Measurements from ENCODE around the gene PDE6A. TPM values are rescaled to one million over a fixed set of nuclear protein-coding genes. Genes with fewer than 3 reads are reported as not detected.
"Not testable (repeated sequence)": the region's sequence is repeated elsewhere in the genome, so short reads cannot be mapped to it uniquely, and the experiment has no call there.

PDE6A gene
- total RNA-seq, 1 donor from 2014 or later: 0.14 TPM

DNA sequence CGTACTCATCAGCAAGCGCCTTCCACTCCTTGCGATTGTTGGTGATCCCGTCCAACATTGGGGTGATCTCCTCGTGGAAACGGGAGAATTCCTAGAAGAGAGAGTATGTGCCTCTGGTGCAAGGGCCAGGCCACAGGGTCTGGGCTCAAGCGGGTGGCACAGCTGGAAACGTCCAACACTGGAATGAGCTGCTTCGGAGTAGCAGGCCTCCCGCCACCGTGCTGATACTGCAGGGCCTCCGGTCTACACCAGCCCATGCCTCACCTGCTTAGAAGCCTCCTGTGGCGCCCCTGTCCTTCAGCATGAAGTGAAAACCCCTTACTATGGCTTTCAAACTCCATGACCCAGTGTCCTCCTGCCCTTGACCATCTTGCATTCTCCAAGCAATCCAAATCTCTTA is 81.4 kb downstream of the PDE6A start:
- no peak overlapping the region for H3K9ac ChIP-seq (ENCODE audit: low read length)
- TF ChIP-seq CTCF (IDR thresholded peaks at IDR 0.05; ENCODE audit: insufficient read depth, low read depth, low read length) (no peak), EZH2 (IDR thresholded peaks at IDR 0.05; ENCODE audit: insufficient read depth, low read length) (no peak)
- no peaks in the 10 kb centered on the region for H4K20me1 ChIP-seq (ENCODE audit: insufficient read depth, low read length)
- H3K36me3 ChIP-seq (ENCODE audit: insufficient read depth, low read length): no peaks in the 10 kb centered on the region
- Mint-ChIP-seq H3K9me3 (ENCODE audit: unreplicated experiment) (peaks cover 9% of the 10 kb centered on the region), H3K27me3 (ENCODE audit: low read depth, unreplicated experiment) (peaks cover 13% of the 10 kb centered on the region), H3K4me1 (ENCODE audit: low read depth, unreplicated experiment) (peaks cover 2% of the 10 kb centered on the region), H3K4me3 (ENCODE audit: unreplicated experiment) (no peak overlapping the region), H3K36me3 (ENCODE audit: low read depth, unreplicated experiment) (peaks cover 2% of the 10 kb centered on the region), H3K27ac (ENCODE audit: unreplicated experiment) (no peak overlapping the region)
- no peaks in the 10 kb centered on the region for H3K4me1 ChIP-seq (ENCODE audit: insufficient read depth, low read length)
- peaks cover 1% of the 10 kb centered on the region for H3K27me3 ChIP-seq (ENCODE audit: insufficient read depth, low read length)
- no peak for FAIRE-seq
- H3K9me3 ChIP-seq (ENCODE audit: insufficient read depth, low read depth, low read length): no peaks in the 10 kb centered on the region
- H3K4me3 ChIP-seq (ENCODE audit: insufficient read depth, low read depth, low read length): no peak overlapping the region
- no peak for DNase-seq (ENCODE audit: low read depth)
- H3K4me2 ChIP-seq (ENCODE audit: low read length): no peak overlapping the region
- H3K27ac ChIP-seq (ENCODE audit: low read depth, low read length): no peak overlapping the region
- no peak overlapping the region for H2AFZ ChIP-seq (ENCODE audit: low read depth, low read length)
- no peaks in the 10 kb centered on the region for H3K79me2 ChIP-seq (ENCODE audit: insufficient read depth, low read length)

- H3K27ac Mint-ChIP-seq (ENCODE audit: unreplicated experiment): no peak overlapping the region
- H3K36me3 ChIP-seq (ENCODE audit: insufficient read depth, low read length): no peaks in the 10 kb centered on the region
- H3K4me3 Mint-ChIP-seq (ENCODE audit: unreplicated experiment): no peak overlapping the region
- H4K20me1 ChIP-seq (ENCODE audit: insufficient read depth, low read length): no peaks in the 10 kb centered on the region
- no peak overlapping the region for H3K4me2 ChIP-seq (ENCODE audit: low read length)
- no peaks in the 10 kb centered on the region for H3K36me3 Mint-ChIP-seq (ENCODE audit: low read depth, unreplicated experiment)
- no peak overlapping the region for H2AFZ ChIP-seq (ENCODE audit: low read depth, low read length)
- peaks cover 4% of the 10 kb centered on the region for H3K27me3 Mint-ChIP-seq (ENCODE audit: low read depth, unreplicated experiment)
- peak; percentile 26 for DNase-seq (ENCODE audit: low read depth)
- no peaks in the 10 kb centered on the region for H3K4me1 ChIP-seq (ENCODE audit: insufficient read depth, low read length)
- H3K9me3 Mint-ChIP-seq (ENCODE audit: unreplicated experiment): peaks cover 2% of the 10 kb centered on the region
- no peaks in the 10 kb centered on the region for H3K79me2 ChIP-seq (ENCODE audit: insufficient read depth, low read length)
- H3K4me3 ChIP-seq (ENCODE audit: insufficient read depth, low read depth, low read length): no peak overlapping the region
- no peak overlapping the region for H3K9ac ChIP-seq (ENCODE audit: low read length)
- H3K4me1 Mint-ChIP-seq (ENCODE audit: low read depth, unreplicated experiment): peaks cover 2% of the 10 kb centered on the region
- no peak for FAIRE-seq
- no peak overlapping the region for H3K27ac ChIP-seq (ENCODE audit: low read depth, low read length)
- TF ChIP-seq CTCF (IDR thresholded peaks at IDR 0.05; ENCODE audit: insufficient read depth, low read depth, low read length) (no peak), EZH2 (IDR thresholded peaks at IDR 0.05; ENCODE audit: insufficient read depth, low read length) (no peak)
- H3K27me3 ChIP-seq (ENCODE audit: insufficient read depth, low read length): no peaks in the 10 kb centered on the region
- no peaks in the 10 kb centered on the region for H3K9me3 ChIP-seq (ENCODE audit: insufficient read depth, low read depth, low read length)
Observed at GRCh38 chr5:149860801-149861322, 83.7 kb downstream of the PDE6A start.

DNA sequence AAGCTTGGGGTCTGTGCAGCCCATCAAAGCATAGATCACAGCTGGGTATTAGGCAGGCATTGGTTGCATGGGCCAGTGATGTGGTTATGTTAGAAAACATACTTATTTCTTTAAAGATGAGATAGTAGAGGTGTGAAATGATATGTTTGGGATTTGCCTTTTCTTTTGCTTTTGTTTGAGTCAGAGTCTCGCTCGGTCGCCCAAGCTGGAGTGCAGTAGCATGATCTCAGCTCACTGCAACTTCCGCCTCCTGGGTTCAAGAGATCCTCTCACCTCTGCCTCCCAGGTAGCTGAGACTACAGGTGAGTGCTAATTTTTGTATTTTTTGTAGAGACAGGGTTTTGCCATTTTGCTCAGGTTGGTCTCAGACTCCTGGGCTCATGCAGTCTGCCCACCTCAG is 84.8 kb downstream of the PDE6A start:
- H3K27me3 Mint-ChIP-seq (ENCODE audit: low read depth, unreplicated experiment): peaks cover 4% of the 10 kb centered on the region
- Histone ChIP-seq H3K4me2 (ENCODE audit: low read length) (no peak overlapping the region), H3K36me3 (ENCODE audit: insufficient read depth, low read length) (no peaks in the 10 kb centered on the region), H3K27me3 (ENCODE audit: insufficient read depth, low read length) (no peaks in the 10 kb centered on the region), H3K4me1 (ENCODE audit: insufficient read depth, low read length) (no peaks in the 10 kb centered on the region), H2AFZ (ENCODE audit: low read depth, low read length) (no peak overlapping the region), H3K27ac (ENCODE audit: low read depth, low read length) (no peak overlapping the region), H3K79me2 (ENCODE audit: insufficient read depth, low read length) (no peaks in the 10 kb centered on the region), H3K9ac (ENCODE audit: low read length) (no peak overlapping the region), H3K9me3 (ENCODE audit: insufficient read depth, low read depth, low read length) (no peaks in the 10 kb centered on the region), H4K20me1 (ENCODE audit: insufficient read depth, low read length) (no peaks in the 10 kb centered on the region), H3K4me3 (ENCODE audit: insufficient read depth, low read depth, low read length) (no peak overlapping the region)
- peaks cover 2% of the 10 kb centered on the region for H3K4me1 Mint-ChIP-seq (ENCODE audit: low read depth, unreplicated experiment)
- no peak overlapping the region for H3K27ac Mint-ChIP-seq (ENCODE audit: unreplicated experiment)
- peaks cover 2% of the 10 kb centered on the region for H3K9me3 Mint-ChIP-seq (ENCODE audit: unreplicated experiment)
- H3K36me3 Mint-ChIP-seq (ENCODE audit: low read depth, unreplicated experiment): no peaks in the 10 kb centered on the region
- FAIRE-seq: no peak
- TF ChIP-seq EZH2 (IDR thresholded peaks at IDR 0.05; ENCODE audit: insufficient read depth, low read length) (no peak), CTCF (IDR thresholded peaks at IDR 0.05; ENCODE audit: insufficient read depth, low read depth, low read length) (no peak)
- no peak for DNase-seq (ENCODE audit: low read depth)
- H3K4me3 Mint-ChIP-seq (ENCODE audit: unreplicated experiment): no peak overlapping the region

DNA sequence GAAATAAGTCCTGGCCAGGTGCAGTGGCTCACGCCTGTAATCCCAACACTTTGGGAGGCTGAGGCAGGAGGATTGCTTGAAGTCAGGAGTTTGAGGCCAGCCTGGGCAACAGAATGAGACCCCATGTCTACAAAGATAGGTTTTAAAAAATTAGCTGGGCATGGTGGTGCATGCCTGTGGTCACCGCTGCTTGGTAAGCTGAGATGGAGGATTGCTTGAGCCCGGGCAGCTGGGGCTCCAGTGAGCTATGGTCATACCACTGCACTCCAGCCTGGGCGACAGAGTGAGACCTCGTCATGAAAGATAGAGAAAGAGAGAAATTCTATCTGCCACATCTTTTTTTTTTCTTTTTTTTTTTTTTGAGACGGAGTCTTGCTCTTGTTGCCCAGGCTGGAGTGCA is 86.1 kb downstream of the PDE6A start:
- not testable (repeated sequence) for FAIRE-seq; H3K4me3 ChIP-seq (ENCODE audit: insufficient read depth, low read depth, low read length); H3K36me3 ChIP-seq (ENCODE audit: insufficient read depth, low read length); H4K20me1 ChIP-seq (ENCODE audit: insufficient read depth, low read length); H3K27ac ChIP-seq (ENCODE audit: low read depth, low read length); H2AFZ ChIP-seq (ENCODE audit: low read depth, low read length); H3K36me3 Mint-ChIP-seq (ENCODE audit: low read depth, unreplicated experiment); H3K4me1 ChIP-seq (ENCODE audit: insufficient read depth, low read length); H3K9ac ChIP-seq (ENCODE audit: low read length); H3K79me2 ChIP-seq (ENCODE audit: insufficient read depth, low read length); H3K27me3 ChIP-seq (ENCODE audit: insufficient read depth, low read length); H3K27me3 Mint-ChIP-seq (ENCODE audit: low read depth, unreplicated experiment); H3K9me3 ChIP-seq (ENCODE audit: insufficient read depth, low read depth, low read length); H3K4me3 Mint-ChIP-seq (ENCODE audit: unreplicated experiment); H3K27ac Mint-ChIP-seq (ENCODE audit: unreplicated experiment); H3K4me1 Mint-ChIP-seq (ENCODE audit: low read depth, unreplicated experiment); H3K9me3 Mint-ChIP-seq (ENCODE audit: unreplicated experiment); H3K4me2 ChIP-seq (ENCODE audit: low read length); DNase-seq (ENCODE audit: low read depth)
